ENCODE data around the gene ZNF286A. TPM values are rescaled to one million over a fixed set of nuclear protein-coding genes. Genes with fewer than 3 reads are reported as not detected.
"Not testable (repeated sequence)": the region's sequence is repeated elsewhere in the genome, so short reads cannot be mapped to it uniquely, and the experiment has no call there.

Gene ZNF286A
- 10 to 100 TPM; 13.1 to 24.9 (median 19.0) TPM for total RNA-seq
- 1 to 10 TPM; 4.0 to 6.0 (median 4.5) TPM for polyA plus RNA-seq
- long read RNA-seq, donor 1, full-length matches to known transcripts = 3 of 3 reads
- long read RNA-seq, donor 1, partial matches to known transcripts = 0 of 3 reads
- long read RNA-seq, donor 1, other reads (novel, unspliced or antisense) = 0 of 3 reads
- long read RNA-seq, donor 2 = 0 reads

DNA sequence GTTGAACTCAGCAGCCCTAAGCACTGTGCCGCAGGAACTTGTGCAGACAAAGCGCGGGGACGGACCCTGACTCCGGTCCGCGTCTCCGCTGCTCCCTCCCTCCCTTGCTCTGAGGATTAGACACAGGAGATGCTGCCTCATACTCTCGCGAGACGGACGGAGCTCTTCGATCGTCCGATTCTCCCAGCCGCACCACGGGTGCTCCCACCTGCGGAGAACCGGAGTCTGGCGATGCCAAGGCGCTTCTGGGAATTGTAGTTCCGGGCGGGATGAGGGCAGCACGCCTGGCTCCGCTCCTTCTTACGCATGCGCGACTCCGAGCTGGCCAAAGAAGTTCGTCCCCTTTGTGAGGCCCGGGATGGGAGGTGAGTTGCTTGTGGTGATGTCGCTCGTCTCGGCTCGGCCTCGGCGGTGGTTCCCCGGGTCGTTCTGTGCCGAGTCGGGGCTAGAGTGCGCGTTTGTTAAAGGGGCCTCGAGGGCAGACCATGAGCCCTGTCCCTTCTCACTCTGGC lies at the start of gene ZNF286A:
Gene ZNF286A, plus strand, starts transcription at position 340 of the 512 bp plus-strand sequence. CDS start 578 bp downstream, outside the sequence.
- DNase-seq = peak; percentile 99
- H3K27me3 ChIP-seq (replicated peaks in 1 of 7); H3K9me3 ChIP-seq; H3K4me1 ChIP-seq; intact Hi-C loops (cut with DNase I; ENCODE audit: low total_unique reads): not testable (repeated sequence)
- 0 to 1% (median 0%) methylated on average over 32 to 44 of the region's 44 CpGs for WGBS, 5 donors
- H3K4me3 ChIP-seq = peak within 1 kb of the TSS; percentile 41 to 76 (median 48)
- peaks cover 0 to 12% (median 2%) of the 10 kb centered on the region in 6 donors for H3K36me3 ChIP-seq
- peak within 1 kb of the TSS in 6 of 8 donors; percentile 39 to 79 (median 76) for H3K27ac ChIP-seq
- TF ChIP-seq POLR2AphosphoS5 (IDR thresholded peaks at IDR 0.05) (peak; percentile 87 to 94 (median 92)), CTCF (IDR thresholded peaks at IDR 0.05 in 8 of 11, conservative IDR thresholded peaks at IDR 0.05 in 3 of 11) (peak in 2 of 11 experiments; percentile 17 to 19)

DNA sequence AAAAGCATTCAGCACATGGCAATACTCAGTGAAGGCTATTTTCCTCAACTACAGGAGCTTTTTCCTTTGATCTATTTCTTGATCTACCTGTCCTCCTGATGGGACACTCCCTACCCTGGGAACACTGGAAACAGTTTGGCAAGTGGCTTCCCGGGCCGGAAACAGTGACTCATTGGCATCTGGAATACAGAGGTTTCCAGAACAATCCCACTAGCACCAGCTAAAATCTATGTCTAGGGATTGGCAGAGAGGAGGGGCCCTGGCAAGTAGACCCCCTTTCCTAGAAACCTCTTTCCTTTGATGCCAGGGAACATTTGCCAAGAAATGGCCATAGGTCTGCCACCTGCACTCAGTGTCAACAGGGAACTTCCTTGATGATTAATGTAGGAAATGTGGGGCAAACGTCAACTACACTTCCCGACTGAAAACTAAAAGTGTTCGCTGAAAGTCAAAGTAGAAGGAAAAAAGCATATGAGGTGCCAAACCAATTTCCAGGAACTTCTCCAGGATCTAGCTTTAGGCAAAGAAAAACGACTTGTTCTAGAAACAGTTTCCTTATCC lies 49.6 kb upstream of the ZNF286A start:
- Histone ChIP-seq H3K27me3 (replicated peaks in 1 of 7) (no peaks in the 10 kb centered on the region), H3K36me3 (no peaks in the 10 kb centered on the region), H3K4me1 (peaks cover 2 to 45% (median 16%) of the 10 kb centered on the region in 6 donors), H3K27ac (peak overlapping the region in 5 of 8 donors; percentile 32 to 77 (median 53)), H3K4me3 (peak overlapping the region in 4 of 8 donors; percentile 38 to 60 (median 42)), H3K9me3 (no peaks in the 10 kb centered on the region)
- no peak for TF ChIP-seq POLR2A (IDR thresholded peaks at IDR 0.05)
- TF ChIP-seq CTCF (IDR thresholded peaks at IDR 0.05 in 8 of 11, conservative IDR thresholded peaks at IDR 0.05 in 3 of 11) = no peak
- intact Hi-C loops (cut with DNase I; ENCODE audit: low total_unique reads) = no loop called here
- no peak for DNase-seq
- 32 to 39% (median 36%) methylated on average over 6 of the region's 6 CpGs for WGBS, 5 donors

DNA sequence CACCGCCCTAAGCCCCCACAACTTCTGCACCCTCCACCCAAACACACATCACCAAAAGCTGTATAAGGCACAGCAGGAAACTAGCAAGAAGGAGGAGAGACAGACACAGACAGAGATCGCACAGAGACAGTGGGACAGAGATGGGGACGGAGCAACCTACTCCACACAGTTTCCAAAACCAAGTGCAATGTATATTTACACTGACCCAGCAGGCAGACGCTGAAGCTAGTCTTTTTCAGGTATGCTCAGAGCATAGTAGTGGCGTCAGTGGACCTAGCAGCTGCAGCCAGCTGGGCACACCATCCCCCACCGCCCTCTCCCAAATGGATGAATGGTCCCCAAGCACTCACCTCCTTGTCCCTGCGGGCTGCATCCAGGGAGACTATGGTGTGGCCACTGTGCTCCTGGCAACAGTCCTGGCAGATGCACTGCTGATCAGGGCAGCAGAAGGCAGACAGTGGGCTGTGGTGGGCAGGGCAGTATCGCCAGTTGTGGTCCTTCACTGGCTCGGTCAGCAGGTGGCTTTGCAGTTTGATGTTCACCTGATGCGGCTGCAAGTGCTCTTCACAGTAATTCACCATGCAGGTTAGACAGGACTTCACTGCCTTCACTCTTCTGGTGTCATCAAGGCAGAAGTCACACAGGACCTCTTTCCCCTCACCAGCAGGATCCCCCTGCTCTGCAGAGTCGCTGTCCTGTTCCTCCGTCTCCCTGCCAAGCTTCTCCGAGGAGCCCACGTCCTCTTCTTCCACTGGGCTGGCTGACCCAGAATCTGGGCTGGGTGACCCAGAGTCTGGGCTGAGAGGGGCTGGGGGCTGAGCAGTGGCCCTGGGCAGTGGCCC lies 48.6 kb upstream of the ZNF286A start:
- TF ChIP-seq POLR2AphosphoS5 (IDR thresholded peaks at IDR 0.05) = peak in 1 of 3 donors; percentile 61
- TF ChIP-seq CTCF (IDR thresholded peaks at IDR 0.05 in 8 of 11, conservative IDR thresholded peaks at IDR 0.05 in 3 of 11) = no peak
- no peak for TF ChIP-seq POLR2A (IDR thresholded peaks at IDR 0.05)
- WGBS, 5 donors = 53 to 62% (median 54%) methylated on average over 11 to 14 of the region's 14 CpGs
- DNase-seq = no peak

More for the DNA sequence above, 48.6 kb upstream of the ZNF286A start:
- Histone ChIP-seq H3K9me3 (no peaks in the 10 kb centered on the region), H3K36me3 (no peaks in the 10 kb centered on the region), H3K4me1 (peaks cover 2 to 37% (median 16%) of the 10 kb centered on the region in 6 donors), H3K4me3 (peak overlapping the region; percentile 19 to 60 (median 36)), H3K27ac (peak overlapping the region in 7 of 8 donors; percentile 53 to 77 (median 67)), H3K27me3 (replicated peaks in 1 of 7) (no peaks in the 10 kb centered on the region)
- intact Hi-C loops (cut with DNase I; ENCODE audit: low total_unique reads) = no loop called here

Measured in spleen (tissue), 13 donors.